Fibroblast of lung (primary cell): ENCODE measurements around the gene NHS.

Experiments used
- EZH2 ChIP-seq: IDR thresholded peaks from 2 replicates; pipeline ENCODE4 v1.5.1; 2012; ENCODE audit warnings: low read length, control low read depth, mild to moderate bottlenecking; ENCODE audit errors: missing control alignments
- TF ChIP-seq, protein P1 (sequence below), 2 donors: IDR thresholded peaks in 1 of 2; conservative IDR thresholded peaks in 1 of 2; 1 replicate in 1 of 2; 2 replicates in 1 of 2; pipeline ENCODE4 v1.5.1; 2011 to 2012; ENCODE audit warnings: low read length in 2 of 2, control low read depth in 1 of 2, inconsistent platforms in 1 of 2, low read depth in 1 of 2, mild to moderate bottlenecking in 1 of 2

DNA sequence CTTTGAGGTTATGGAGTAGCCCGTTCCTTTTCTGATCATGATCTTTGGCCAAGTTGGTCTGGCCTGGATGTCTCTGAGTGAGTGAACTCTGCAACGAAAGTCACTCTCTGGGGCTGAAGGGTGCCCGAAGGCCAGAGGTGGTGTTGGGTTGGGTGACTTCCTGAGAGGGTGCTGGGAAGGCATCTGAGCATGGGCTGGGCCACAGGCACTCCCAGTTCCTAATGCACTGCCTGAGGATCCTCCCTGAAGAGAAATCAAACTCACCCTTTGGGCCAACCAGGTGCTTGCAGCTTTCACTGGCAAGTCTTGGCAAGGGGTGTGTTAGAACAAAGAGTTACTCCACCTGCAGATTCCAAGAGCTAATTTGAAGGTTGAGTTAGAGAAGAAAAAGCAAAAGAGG lies 295.9 kb downstream of the NHS start:
- no peak for TF ChIP-seq EZH2
- TF ChIP-seq, protein P1, sequence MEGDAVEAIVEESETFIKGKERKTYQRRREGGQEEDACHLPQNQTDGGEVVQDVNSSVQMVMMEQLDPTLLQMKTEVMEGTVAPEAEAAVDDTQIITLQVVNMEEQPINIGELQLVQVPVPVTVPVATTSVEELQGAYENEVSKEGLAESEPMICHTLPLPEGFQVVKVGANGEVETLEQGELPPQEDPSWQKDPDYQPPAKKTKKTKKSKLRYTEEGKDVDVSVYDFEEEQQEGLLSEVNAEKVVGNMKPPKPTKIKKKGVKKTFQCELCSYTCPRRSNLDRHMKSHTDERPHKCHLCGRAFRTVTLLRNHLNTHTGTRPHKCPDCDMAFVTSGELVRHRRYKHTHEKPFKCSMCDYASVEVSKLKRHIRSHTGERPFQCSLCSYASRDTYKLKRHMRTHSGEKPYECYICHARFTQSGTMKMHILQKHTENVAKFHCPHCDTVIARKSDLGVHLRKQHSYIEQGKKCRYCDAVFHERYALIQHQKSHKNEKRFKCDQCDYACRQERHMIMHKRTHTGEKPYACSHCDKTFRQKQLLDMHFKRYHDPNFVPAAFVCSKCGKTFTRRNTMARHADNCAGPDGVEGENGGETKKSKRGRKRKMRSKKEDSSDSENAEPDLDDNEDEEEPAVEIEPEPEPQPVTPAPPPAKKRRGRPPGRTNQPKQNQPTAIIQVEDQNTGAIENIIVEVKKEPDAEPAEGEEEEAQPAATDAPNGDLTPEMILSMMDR (conservative IDR thresholded peaks at IDR 0.05 in 1 of 2, IDR thresholded peaks at IDR 0.05 in 1 of 2; ENCODE audit: low read depth in 1 of 2, low read length in 2 of 2): no peak
